Keratinocyte (primary cell): ENCODE measurements around the gene BICD1. TPM values are rescaled to one million over a fixed set of nuclear protein-coding genes. Genes with fewer than 3 reads are reported as not detected.

ENCODE experiments used
- DNase-seq: peaks from one replicate; pipeline ENCODE4 v3.0.0-alpha.2; 2011; ENCODE audit warnings: low read depth, missing footprints, low spot score
- FAIRE-seq: peaks from 2 replicates; lab custom pipeline; 2011; peaks lifted over from hg19 to GRCh38; lab: Jason Lieb, UNC
- H2AFZ ChIP-seq: 2 replicates; pipeline ENCODE4 v1.6.0; 2012; ENCODE audit warnings: low read length, control low read depth, inconsistent platforms; ENCODE audit not compliant: control insufficient read depth
- H3K27ac ChIP-seq: 2 replicates; pipeline ENCODE4 v1.5.1; 2011; ENCODE audit warnings: low read length; ENCODE audit not compliant: control insufficient read depth, insufficient read depth
- H3K27me3 ChIP-seq: 3 replicates; pipeline ENCODE4 v1.6.0; 2011; ENCODE audit warnings: low read length; ENCODE audit not compliant: control insufficient read depth, insufficient read depth; ENCODE audit errors: extremely low read depth
- H3K36me3 ChIP-seq, 2 experiments: 2 replicates in 1 of 2; 3 replicates in 1 of 2; pipeline ENCODE4 v1.5.1; 2011; ENCODE audit warnings: low read length in 2 of 2, mild to moderate bottlenecking in 1 of 2; ENCODE audit not compliant: control insufficient read depth in 2 of 2, insufficient read depth in 2 of 2; ENCODE audit errors: extremely low read depth in 1 of 2
- H3K4me1 ChIP-seq: 3 replicates; pipeline ENCODE4 v1.5.1; 2011; ENCODE audit warnings: low read length; ENCODE audit not compliant: control insufficient read depth, insufficient read depth; ENCODE audit errors: extremely low read depth
- H3K4me2 ChIP-seq: 3 replicates; pipeline ENCODE4 v1.6.0; 2011; ENCODE audit warnings: low read depth, low read length; ENCODE audit not compliant: control insufficient read depth, insufficient read depth; ENCODE audit errors: extremely low read depth
- H3K4me3 ChIP-seq, 3 experiments: fragments of 200-600 bp in 1 of 3; sonication (generic) in 1 of 3; 2 replicates in 2 of 3; 3 replicates in 1 of 3; pipeline ENCODE4 v1.5.1; 2011 to 2016; ENCODE audit warnings: low read length in 3 of 3, mild to moderate bottlenecking in 3 of 3, control low read depth in 2 of 3, inconsistent platforms in 1 of 3, low read depth in 1 of 3, mixed read lengths in 1 of 3, mixed run types in 1 of 3, moderate library complexity in 1 of 3; ENCODE audit not compliant: control insufficient read depth in 2 of 3, insufficient read depth in 2 of 3; ENCODE audit errors: extremely low read depth in 1 of 3
- H3K79me2 ChIP-seq: 2 replicates; pipeline ENCODE4 v1.6.0; 2012; ENCODE audit warnings: low read length; ENCODE audit not compliant: control insufficient read depth, insufficient read depth
- H3K9ac ChIP-seq: 3 replicates; pipeline ENCODE4 v1.6.0; 2011; ENCODE audit warnings: low read length; ENCODE audit not compliant: control insufficient read depth, insufficient read depth; ENCODE audit errors: extremely low read depth
- H3K9me1 ChIP-seq: 3 replicates; pipeline ENCODE4 v1.6.0; 2011; ENCODE audit warnings: low read length; ENCODE audit not compliant: control insufficient read depth, insufficient read depth; ENCODE audit errors: extremely low read depth
- H3K9me3 ChIP-seq: 2 replicates; pipeline ENCODE4 v1.5.1; 2012; ENCODE audit warnings: low read depth, low read length; ENCODE audit not compliant: control insufficient read depth
- H4K20me1 ChIP-seq: 3 replicates; pipeline ENCODE4 v1.6.0; 2011; ENCODE audit warnings: low read length; ENCODE audit not compliant: control insufficient read depth, insufficient read depth; ENCODE audit errors: extremely low read depth
- EZH2 ChIP-seq: IDR thresholded peaks from one replicate; pipeline ENCODE4 v1.6.1; 2012; ENCODE audit warnings: inconsistent platforms, mild to moderate bottlenecking, low read length, moderate library complexity
- dilution Hi-C: fragments of 300-500 bp; cut with MboI; formaldehyde crosslinking; loops from one replicate; pipeline ENCODE4 v1.7.0; 2020; ENCODE audit warnings: low sequenced_read_pairs; ENCODE audit not compliant: extremely low pct_ligation_motif_present
- polyA plus RNA-seq, 5 experiments: library from polyadenylated mRNA; depleted of rRNA in 3 of 5; stranded (reverse) in 3 of 5; stranded (forward) in 1 of 5; unstranded in 1 of 5; fragments of >200 nt; gene quantifications; 1 replicate in 1 of 5; 2 replicates in 3 of 5; 3 replicates in 1 of 5; pipeline versions ENCODE4 v1.2.1 to v1.2.3, GENCODE V29; 2011 to 2012; ENCODE audit warnings: missing spikeins in 2 of 5, low read depth in 1 of 5, low replicate concordance in 1 of 5
- TF ChIP-seq, protein P1 (sequence below), 3 experiments: IDR thresholded peaks in 1 of 3; conservative IDR thresholded peaks in 1 of 3; optimal IDR thresholded peaks in 1 of 3; 2 replicates in 2 of 3; 3 replicates in 1 of 3; pipeline versions ENCODE3 to v1.5.1; 2011; ENCODE audit warnings: low read length in 3 of 3, mild to moderate bottlenecking in 3 of 3, moderate library complexity in 2 of 3, control low read depth in 1 of 3, inconsistent platforms in 1 of 3; ENCODE audit not compliant: insufficient read depth in 2 of 3; ENCODE audit errors: extremely low read depth in 1 of 3

The BICD1 gene
- polyA plus RNA-seq, 1 donor (not counting 4 experiments of a cell fraction or from before 2014, with no cell fraction given) = 10.2 TPM

GRCh38 chr12:32419520-32419960 is 312.9 kb downstream of the BICD1 start:
- Histone ChIP-seq H3K9me1 (peaks cover 3% of the 10 kb centered on the region), H3K79me2 (peaks cover 82% of the 10 kb centered on the region), H3K4me1 (peaks cover 7% of the 10 kb centered on the region), H3K4me2 (no peak overlapping the region), H3K36me3 (peaks cover 0 to 7% of the 10 kb centered on the region in 2 experiments), H3K27ac (no peak overlapping the region), H3K9ac (no peak overlapping the region), H3K27me3 (no peaks in the 10 kb centered on the region), H2AFZ (no peak overlapping the region), H4K20me1 (peaks cover 3% of the 10 kb centered on the region), H3K9me3 (no peaks in the 10 kb centered on the region), H3K4me3 (no peak overlapping the region)
- DNase-seq (no peak), FAIRE-seq (no peak)
- dilution Hi-C loops = no loop called here
- no peak for TF ChIP-seq EZH2
- TF ChIP-seq, protein P1, sequence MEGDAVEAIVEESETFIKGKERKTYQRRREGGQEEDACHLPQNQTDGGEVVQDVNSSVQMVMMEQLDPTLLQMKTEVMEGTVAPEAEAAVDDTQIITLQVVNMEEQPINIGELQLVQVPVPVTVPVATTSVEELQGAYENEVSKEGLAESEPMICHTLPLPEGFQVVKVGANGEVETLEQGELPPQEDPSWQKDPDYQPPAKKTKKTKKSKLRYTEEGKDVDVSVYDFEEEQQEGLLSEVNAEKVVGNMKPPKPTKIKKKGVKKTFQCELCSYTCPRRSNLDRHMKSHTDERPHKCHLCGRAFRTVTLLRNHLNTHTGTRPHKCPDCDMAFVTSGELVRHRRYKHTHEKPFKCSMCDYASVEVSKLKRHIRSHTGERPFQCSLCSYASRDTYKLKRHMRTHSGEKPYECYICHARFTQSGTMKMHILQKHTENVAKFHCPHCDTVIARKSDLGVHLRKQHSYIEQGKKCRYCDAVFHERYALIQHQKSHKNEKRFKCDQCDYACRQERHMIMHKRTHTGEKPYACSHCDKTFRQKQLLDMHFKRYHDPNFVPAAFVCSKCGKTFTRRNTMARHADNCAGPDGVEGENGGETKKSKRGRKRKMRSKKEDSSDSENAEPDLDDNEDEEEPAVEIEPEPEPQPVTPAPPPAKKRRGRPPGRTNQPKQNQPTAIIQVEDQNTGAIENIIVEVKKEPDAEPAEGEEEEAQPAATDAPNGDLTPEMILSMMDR (optimal IDR thresholded peaks at IDR 0.05 in 1 of 3, IDR thresholded peaks at IDR 0.05 in 1 of 3, conservative IDR thresholded peaks at IDR 0.05 in 1 of 3; ENCODE audit: extremely low read depth in 1 of 3, insufficient read depth in 2 of 3, low read length in 3 of 3) = no peak

DNA sequence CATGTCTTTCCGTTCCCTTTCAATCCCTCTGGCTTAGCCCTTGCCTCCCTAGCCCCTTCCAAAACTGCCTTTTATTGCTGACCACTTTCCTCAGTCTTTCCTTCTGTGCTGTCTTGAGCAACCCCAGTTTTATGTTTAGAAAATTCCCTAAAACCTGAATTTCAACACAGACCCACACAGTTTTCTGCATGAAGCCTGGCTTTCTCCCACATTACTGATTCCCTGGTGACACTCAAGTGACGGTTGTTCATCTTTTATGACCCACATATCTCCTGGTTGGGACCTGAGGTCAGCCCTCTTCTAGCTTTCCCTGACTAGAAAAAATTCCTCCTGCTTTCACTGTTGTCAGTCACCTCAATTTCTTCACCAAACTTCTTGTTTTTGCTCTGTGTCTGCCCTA is 313.7 kb downstream of the BICD1 start:
- peaks cover 3% of the 10 kb centered on the region for H4K20me1 ChIP-seq
- no peak overlapping the region for H3K4me3 ChIP-seq
- H3K27ac ChIP-seq = no peak overlapping the region
- TF ChIP-seq, protein P1 (optimal IDR thresholded peaks at IDR 0.05 in 1 of 3, IDR thresholded peaks at IDR 0.05 in 1 of 3, conservative IDR thresholded peaks at IDR 0.05 in 1 of 3; ENCODE audit: extremely low read depth in 1 of 3, insufficient read depth in 2 of 3, low read length in 3 of 3) = no peak
- TF ChIP-seq EZH2 = no peak
- peaks cover 7% of the 10 kb centered on the region for H3K4me1 ChIP-seq
- H3K9me3 ChIP-seq = no peaks in the 10 kb centered on the region
- DNase-seq (no peak), FAIRE-seq (no peak)
- no peak overlapping the region for H3K9ac ChIP-seq
- peaks cover 78% of the 10 kb centered on the region for H3K79me2 ChIP-seq
- no peak overlapping the region for H2AFZ ChIP-seq
- H3K9me1 ChIP-seq = peaks cover 3% of the 10 kb centered on the region
- peaks cover 0 to 7% of the 10 kb centered on the region in 2 experiments for H3K36me3 ChIP-seq
- no peaks in the 10 kb centered on the region for H3K27me3 ChIP-seq
- dilution Hi-C loops = no loop called here
- H3K4me2 ChIP-seq = no peak overlapping the region
